ENCODE results near the gene TEX11.

TEX11 gene

DNA sequence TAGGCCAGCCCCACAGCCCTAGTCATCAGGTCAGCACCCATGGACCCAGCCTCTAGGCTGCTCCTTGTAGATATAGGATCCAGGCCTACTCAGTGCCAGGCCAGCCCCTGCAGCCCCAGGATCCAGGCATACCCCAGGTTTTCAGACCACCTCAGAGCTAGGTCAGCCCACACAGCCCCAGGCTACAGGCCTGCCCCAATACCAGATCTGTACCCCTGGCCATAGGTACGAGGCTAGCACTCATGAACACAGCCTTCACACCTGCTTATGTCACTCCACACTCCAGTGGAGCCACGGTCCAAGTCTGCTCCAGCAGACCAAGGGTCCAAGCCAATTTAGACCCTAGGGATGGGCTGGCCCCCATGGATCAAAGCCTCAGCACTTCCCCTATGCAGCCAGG lies 272.8 kb downstream of the TEX11 start:
- Histone ChIP-seq H3K36me3 (ENCODE audit: control insufficient read depth, low read length) (no peaks in the 10 kb centered on the region), H4K20me1 (ENCODE audit: control insufficient read depth, insufficient read depth, low read depth, low read length) (no peaks in the 10 kb centered on the region), H3K4me2 (ENCODE audit: low read length) (no peak overlapping the region), H3F3A (ENCODE audit: control insufficient read depth, insufficient read depth) (no peaks in the 10 kb centered on the region), H3K4me1 (ENCODE audit: control insufficient read depth, low read length) (no peaks in the 10 kb centered on the region), H3K4me3 (ENCODE audit: low read length) (no peak overlapping the region), H3K27ac (ENCODE audit: low read depth, low read length) (no peak overlapping the region), H3K9me2 (replicated peaks; ENCODE audit: control insufficient read depth, low read length) (no peaks in the 10 kb centered on the region), H3K9me3 (ENCODE audit: control insufficient read depth, insufficient read depth, low read length) (no peaks in the 10 kb centered on the region), H3K27me3 (ENCODE audit: control insufficient read depth, low read length) (no peaks in the 10 kb centered on the region), H3K79me2 (ENCODE audit: control insufficient read depth, low read length) (no peaks in the 10 kb centered on the region)
- TF ChIP-seq EZH2phosphoT487 (IDR thresholded peaks at IDR 0.05; ENCODE audit: borderline replicate concordance, low read length) = no peak
- TF ChIP-seq, protein P1, sequence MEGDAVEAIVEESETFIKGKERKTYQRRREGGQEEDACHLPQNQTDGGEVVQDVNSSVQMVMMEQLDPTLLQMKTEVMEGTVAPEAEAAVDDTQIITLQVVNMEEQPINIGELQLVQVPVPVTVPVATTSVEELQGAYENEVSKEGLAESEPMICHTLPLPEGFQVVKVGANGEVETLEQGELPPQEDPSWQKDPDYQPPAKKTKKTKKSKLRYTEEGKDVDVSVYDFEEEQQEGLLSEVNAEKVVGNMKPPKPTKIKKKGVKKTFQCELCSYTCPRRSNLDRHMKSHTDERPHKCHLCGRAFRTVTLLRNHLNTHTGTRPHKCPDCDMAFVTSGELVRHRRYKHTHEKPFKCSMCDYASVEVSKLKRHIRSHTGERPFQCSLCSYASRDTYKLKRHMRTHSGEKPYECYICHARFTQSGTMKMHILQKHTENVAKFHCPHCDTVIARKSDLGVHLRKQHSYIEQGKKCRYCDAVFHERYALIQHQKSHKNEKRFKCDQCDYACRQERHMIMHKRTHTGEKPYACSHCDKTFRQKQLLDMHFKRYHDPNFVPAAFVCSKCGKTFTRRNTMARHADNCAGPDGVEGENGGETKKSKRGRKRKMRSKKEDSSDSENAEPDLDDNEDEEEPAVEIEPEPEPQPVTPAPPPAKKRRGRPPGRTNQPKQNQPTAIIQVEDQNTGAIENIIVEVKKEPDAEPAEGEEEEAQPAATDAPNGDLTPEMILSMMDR (IDR thresholded peaks at IDR 0.05; ENCODE audit: low read depth, low read length, poor library complexity, severe bottlenecking) = no peak

GRCh38 chrX:70635227-70635626 lies 273.3 kb downstream of the TEX11 start:
- H3K36me3 ChIP-seq (ENCODE audit: control insufficient read depth, low read length) = no peaks in the 10 kb centered on the region

GRCh38 chrX:70621743-70622142 lies 286.8 kb downstream of the TEX11 start:
- Histone ChIP-seq H3K9me3 (ENCODE audit: control insufficient read depth, insufficient read depth, low read length) (no peaks in the 10 kb centered on the region), H3K4me1 (ENCODE audit: control insufficient read depth, low read length) (no peaks in the 10 kb centered on the region), H3K27me3 (ENCODE audit: control insufficient read depth, low read length) (no peaks in the 10 kb centered on the region), H3K4me2 (ENCODE audit: low read length) (no peak overlapping the region), H3F3A (ENCODE audit: control insufficient read depth, insufficient read depth) (no peaks in the 10 kb centered on the region), H3K36me3 (ENCODE audit: control insufficient read depth, low read length) (no peaks in the 10 kb centered on the region), H3K4me3 (ENCODE audit: low read length) (no peak overlapping the region), H3K9me2 (replicated peaks; ENCODE audit: control insufficient read depth, low read length) (no peaks in the 10 kb centered on the region), H3K79me2 (ENCODE audit: control insufficient read depth, low read length) (no peaks in the 10 kb centered on the region), H4K20me1 (ENCODE audit: control insufficient read depth, insufficient read depth, low read depth, low read length) (no peaks in the 10 kb centered on the region), H3K27ac (ENCODE audit: low read depth, low read length) (no peak overlapping the region)
- TF ChIP-seq, protein P1 (IDR thresholded peaks at IDR 0.05; ENCODE audit: low read depth, low read length, poor library complexity, severe bottlenecking) = no peak

More at GRCh38 chrX:70635227-70635626, 273.3 kb downstream of the TEX11 start:
- no peak overlapping the region for H3K27ac ChIP-seq (ENCODE audit: low read depth, low read length)
- no peaks in the 10 kb centered on the region for H3F3A ChIP-seq (ENCODE audit: control insufficient read depth, insufficient read depth)
- no peak overlapping the region for H3K4me2 ChIP-seq (ENCODE audit: low read length)
- H3K27me3 ChIP-seq (ENCODE audit: control insufficient read depth, low read length) = no peaks in the 10 kb centered on the region
- H3K9me2 ChIP-seq (replicated peaks; ENCODE audit: control insufficient read depth, low read length) = no peaks in the 10 kb centered on the region
- H3K4me1 ChIP-seq (ENCODE audit: control insufficient read depth, low read length) = no peaks in the 10 kb centered on the region
- no peaks in the 10 kb centered on the region for H4K20me1 ChIP-seq (ENCODE audit: control insufficient read depth, insufficient read depth, low read depth, low read length)
- H3K4me3 ChIP-seq (ENCODE audit: low read length) = no peak overlapping the region
- H3K79me2 ChIP-seq (ENCODE audit: control insufficient read depth, low read length) = no peaks in the 10 kb centered on the region
- no peaks in the 10 kb centered on the region for H3K9me3 ChIP-seq (ENCODE audit: control insufficient read depth, insufficient read depth, low read length)
- TF ChIP-seq, protein P1 (IDR thresholded peaks at IDR 0.05; ENCODE audit: low read depth, low read length, poor library complexity, severe bottlenecking) = no peak
- TF ChIP-seq EZH2phosphoT487 (IDR thresholded peaks at IDR 0.05; ENCODE audit: borderline replicate concordance, low read length) = no peak

- Histone ChIP-seq H3F3A (ENCODE audit: control insufficient read depth, insufficient read depth) (no peaks in the 10 kb centered on the region), H3K79me2 (ENCODE audit: control insufficient read depth, low read length) (no peaks in the 10 kb centered on the region), H3K36me3 (ENCODE audit: control insufficient read depth, low read length) (no peaks in the 10 kb centered on the region), H3K9me3 (ENCODE audit: control insufficient read depth, insufficient read depth, low read length) (no peaks in the 10 kb centered on the region), H3K9me2 (replicated peaks; ENCODE audit: control insufficient read depth, low read length) (no peaks in the 10 kb centered on the region), H3K27ac (ENCODE audit: low read depth, low read length) (no peak overlapping the region), H3K27me3 (ENCODE audit: control insufficient read depth, low read length) (no peaks in the 10 kb centered on the region), H4K20me1 (ENCODE audit: control insufficient read depth, insufficient read depth, low read depth, low read length) (no peaks in the 10 kb centered on the region), H3K4me1 (ENCODE audit: control insufficient read depth, low read length) (no peaks in the 10 kb centered on the region), H3K4me3 (ENCODE audit: low read length) (no peak overlapping the region), H3K4me2 (ENCODE audit: low read length) (no peak overlapping the region)
- TF ChIP-seq, protein P1 (IDR thresholded peaks at IDR 0.05; ENCODE audit: low read depth, low read length, poor library complexity, severe bottlenecking) = no peak
- no peak for TF ChIP-seq EZH2phosphoT487 (IDR thresholded peaks at IDR 0.05; ENCODE audit: borderline replicate concordance, low read length)
These were observed 290.0 kb downstream of the TEX11 start for GRCh38 chrX:70618467-70618866.

Data from DOHH2 (cell line).